ENCODE results near the gene S100A6.

GRCh38 chr1:153556348-153556747 is 20.6 kb upstream of the S100A6 start:
- TF ChIP-seq SMC3 (conservative IDR thresholded peaks at IDR 0.05; ENCODE audit: poor library complexity) (no peak), EP300 (conservative IDR thresholded peaks at IDR 0.05; ENCODE audit: poor library complexity, severe bottlenecking) (no peak), EZH2 (IDR thresholded peaks at IDR 0.05; ENCODE audit: borderline replicate concordance, insufficient read depth, low read length, poor library complexity, severe bottlenecking) (no peak), CTCF (IDR thresholded peaks at IDR 0.05; ENCODE audit: poor library complexity, severe bottlenecking) (no peak), TAF1 (IDR thresholded peaks at IDR 0.05; ENCODE audit: low read depth) (no peak)

Measured in neural cell (in vitro differentiated cells).